Activated CD4-positive, alpha-beta T cell treated with anti-CD3 and anti-CD28 coated beads, Interleukin-2, amount 50 U/mL, for 1 hour (primary cell): ENCODE measurements around the gene MC2R.
"Not testable (repeated sequence)": the region's sequence is repeated elsewhere in the genome, so short reads cannot be mapped to it uniquely, and the experiment has no call there.

Experiments
- DNase-seq: peaks from one replicate; pipeline ENCODE4 v3.0.0-alpha.2; 2020

The MC2R gene

GRCh38 chr18:13890761-13891361 is 24.5 kb downstream of the MC2R start:
- DNase-seq: no peak

DNA sequence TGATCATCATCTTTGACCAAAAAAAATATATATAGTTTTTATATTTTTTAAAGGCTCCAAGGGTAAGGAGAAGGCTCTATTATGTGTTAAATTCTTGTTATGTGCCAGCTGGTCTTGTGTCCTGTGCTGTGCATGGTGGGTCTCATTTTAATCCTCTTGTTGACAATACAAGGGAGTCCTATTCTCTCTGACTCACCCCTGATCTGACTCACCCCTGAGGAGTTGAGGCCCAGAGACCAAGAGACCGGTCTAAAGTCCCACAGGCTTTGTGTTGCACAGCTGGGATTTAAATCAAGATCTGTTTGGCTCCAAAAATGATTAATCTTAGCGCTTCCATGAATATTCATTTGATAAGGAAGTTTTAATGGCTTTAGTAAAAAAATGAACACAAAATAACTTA is 25.7 kb downstream of the MC2R start:
- no peak for DNase-seq

DNA sequence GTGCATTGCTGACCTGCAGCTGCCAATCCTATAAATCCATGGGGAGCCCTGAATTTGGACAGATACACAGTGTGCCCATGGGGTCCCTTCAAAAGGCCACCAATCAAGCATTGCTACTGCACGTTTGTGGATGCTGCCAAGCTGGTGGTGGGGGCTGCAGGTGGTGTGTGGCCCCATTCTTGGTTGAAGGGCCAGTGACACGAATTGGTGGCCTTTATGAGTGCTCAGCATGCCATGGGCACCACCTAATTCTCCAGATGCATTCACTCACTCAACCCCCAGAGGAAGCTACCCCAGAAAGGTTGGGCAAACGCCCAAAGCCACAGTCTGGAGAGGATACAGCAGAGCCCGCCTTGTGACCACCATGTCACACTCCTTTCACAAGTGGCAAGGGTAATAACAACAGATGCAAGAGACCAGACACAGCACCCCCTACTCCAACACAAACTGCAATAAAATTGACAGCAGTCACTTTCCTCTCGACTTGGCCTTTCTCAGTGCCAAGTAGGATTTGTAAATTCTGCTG is 27.1 kb downstream of the MC2R start:
- no peak for DNase-seq

GRCh38 chr18:13885009-13885408 is 30.3 kb downstream of the MC2R start:
- no peak for DNase-seq

GRCh38 chr18:13879937-13880336 is 35.4 kb downstream of the MC2R start:
- DNase-seq: no peak

GRCh38 chr18:13879492-13879891 is 35.8 kb downstream of the MC2R start:
- no peak for DNase-seq

DNA sequence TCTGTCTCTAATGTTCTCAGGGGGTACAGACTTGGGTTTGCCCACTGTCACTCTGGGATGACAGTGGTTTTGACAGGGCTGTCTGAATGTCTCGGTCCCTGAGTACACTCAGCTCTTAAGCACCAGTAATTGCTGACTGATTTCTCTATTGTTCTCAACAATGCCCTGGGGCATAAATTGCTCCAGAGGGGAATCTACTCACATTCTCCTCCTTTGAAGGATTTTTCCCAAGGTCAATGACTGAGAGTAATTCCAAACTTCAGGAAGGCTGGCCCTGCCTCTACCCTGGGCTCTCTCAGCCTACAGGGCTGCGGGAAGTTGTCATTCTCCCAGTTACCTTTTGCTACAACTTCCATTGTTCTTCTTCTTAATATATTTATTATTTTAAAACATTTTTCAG is 36.5 kb downstream of the MC2R start:
- no peak for DNase-seq

- no peak for DNase-seq
Observed at GRCh38 chr18:13877157-13877556, 38.2 kb downstream of the MC2R start.

DNA sequence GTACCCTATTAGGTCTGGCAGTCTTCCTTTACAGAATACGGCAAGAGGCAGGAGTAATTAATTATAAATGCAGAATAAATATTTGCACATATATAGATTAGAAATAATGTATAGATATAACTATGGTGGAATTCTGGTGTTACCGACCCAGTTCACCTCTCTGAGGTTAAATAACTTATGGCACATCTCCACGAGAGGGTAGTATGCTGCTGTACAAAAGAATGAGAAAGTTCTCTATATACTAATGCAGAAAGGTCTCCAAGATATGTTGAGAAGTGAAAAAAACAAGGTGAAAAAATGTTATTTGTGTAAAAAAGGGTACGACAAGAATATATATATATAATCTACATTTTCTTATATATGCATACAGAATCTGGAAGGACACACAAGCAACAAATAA is 40.8 kb downstream of the MC2R start:
- DNase-seq: no peak

- DNase-seq: no peak
Observed at GRCh38 chr18:13872932-13873331, 42.4 kb downstream of the MC2R start.

DNA sequence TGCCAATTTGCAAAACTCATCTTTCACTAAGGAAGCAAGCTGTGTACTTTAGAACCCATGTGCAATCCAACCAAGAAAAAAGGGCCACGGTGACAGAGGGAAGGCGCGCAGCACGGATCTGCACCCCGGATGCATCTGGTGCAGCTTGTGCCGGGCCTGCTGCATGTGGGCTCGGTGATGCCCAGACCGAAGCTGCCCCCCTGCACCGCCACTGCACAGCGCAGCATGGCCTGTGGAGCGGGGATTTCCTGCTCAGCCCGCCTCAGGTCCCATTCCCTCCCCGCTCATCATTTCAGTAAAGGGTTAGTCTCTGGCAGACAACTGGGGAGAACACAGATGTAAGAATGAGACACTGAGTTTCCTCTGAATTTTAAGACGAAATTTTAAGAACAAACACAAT is 43.0 kb downstream of the MC2R start:
- no peak for DNase-seq

DNA sequence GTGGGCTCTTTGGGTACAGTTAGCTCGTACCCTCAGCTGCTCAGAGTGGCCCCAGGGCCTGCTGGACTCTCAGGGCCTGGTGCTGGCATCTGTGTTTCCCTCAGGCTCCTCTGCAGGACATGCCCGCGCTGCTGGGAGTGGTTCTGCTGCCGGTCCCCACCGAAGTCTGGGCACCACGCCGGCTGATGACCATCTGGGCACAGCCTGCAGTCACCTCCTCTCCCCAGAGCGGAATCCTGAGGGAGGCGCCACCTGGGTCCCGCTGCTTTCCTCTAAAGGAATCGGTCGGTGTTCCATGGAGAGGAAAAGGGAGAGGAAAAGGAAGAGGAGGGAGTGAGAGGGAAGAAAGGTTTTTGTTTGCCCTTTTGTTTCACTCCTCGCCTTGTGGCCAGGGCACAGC is 43.6 kb downstream of the MC2R start:
- DNase-seq: no peak

GRCh38 chr18:13868501-13869271 is 46.6 kb downstream of the MC2R start:
- no peak for DNase-seq

- DNase-seq: not testable (repeated sequence)
Observed at GRCh38 chr18:13862898-13863297, 52.4 kb downstream of the MC2R start.

DNA sequence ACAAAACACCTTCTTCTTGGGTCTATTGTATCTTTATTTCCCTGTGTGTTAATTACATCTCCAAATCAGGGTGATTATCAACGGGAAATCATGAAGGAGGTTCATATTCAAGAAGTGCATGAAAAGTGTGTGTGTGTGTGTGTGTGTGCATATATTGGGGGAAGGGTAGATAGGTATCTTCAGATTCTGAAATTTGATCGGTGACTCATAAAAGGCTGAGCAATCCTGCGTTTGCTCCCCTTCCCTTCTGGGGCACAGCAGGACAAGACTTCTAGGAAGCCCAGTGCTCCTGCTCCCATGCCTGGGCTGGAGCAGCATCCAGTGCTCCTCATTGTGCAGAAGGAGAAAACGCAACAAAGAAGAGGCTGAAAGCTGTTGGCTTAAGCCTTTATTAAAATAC is 65.5 kb downstream of the MC2R start:
- no peak for DNase-seq

GRCh38 chr18:13836559-13836958 is 78.8 kb downstream of the MC2R start:
- DNase-seq: no peak

DNA sequence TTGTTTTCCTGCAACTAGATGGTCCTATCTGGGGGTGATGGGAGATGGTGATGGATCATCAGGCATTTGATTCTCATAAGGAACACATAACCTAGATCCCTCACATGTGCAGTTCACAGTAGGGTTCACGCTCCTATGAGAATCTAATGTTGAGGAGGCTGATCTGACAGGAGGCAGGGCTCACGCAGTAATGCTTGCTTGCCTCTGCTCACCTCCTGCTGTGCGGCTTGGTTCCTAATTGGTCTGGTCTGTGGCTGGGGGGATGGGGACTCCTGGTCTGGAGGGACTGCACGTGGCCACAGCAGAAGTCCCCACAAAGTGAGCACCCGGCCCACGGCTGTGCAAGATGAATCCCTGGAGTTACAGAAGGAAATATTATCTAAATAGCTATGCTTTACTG is 80.1 kb downstream of the MC2R start:
- no peak for DNase-seq

DNA sequence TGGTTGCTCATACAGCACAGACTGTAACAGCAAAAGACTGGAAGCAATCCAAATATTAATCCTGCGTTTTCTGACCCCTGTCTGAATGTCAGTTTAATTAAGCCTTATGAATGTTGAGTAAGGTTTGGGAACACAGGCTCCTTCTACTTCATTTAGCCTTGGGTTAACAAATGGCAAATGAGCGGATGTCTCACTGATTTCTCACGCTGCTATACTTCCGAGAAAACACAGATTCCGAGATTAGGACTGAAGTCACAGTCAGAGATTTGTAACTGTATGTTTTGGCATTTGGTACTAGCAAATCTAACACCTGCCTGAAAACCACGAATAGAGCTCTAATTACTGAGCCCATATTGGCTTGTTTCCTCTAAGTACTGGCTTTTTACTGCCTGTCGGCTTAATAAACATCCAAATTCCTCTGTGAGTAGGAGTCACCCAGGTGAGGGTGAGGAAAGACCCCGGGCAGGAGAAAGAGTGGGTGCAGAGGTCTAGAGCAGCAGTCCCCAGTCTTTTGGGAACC is 80.8 kb downstream of the MC2R start:
- no peak for DNase-seq
